Heart left ventricle (tissue), 13 donors: Measurements from ENCODE around the gene SSBP4.

Source experiments
- CTCF ChIP-seq, 12 donors: fragments of 200-600 bp; sonication (generic) in 4 of 12; IDR thresholded peaks; one replicate each; pipeline versions ENCODE4 v1.5.0 to v1.8.0; 2018 to 2022; ENCODE audit warnings: antibody characterized with exemption in 12 of 12, mild to moderate bottlenecking in 5 of 12
- POLR2A ChIP-seq, 2 donors: fragments of 450-650 bp; IDR thresholded peaks; one replicate each; pipeline ENCODE4 v1.6.1; 2017; ENCODE audit warnings: antibody characterized with exemption in 2 of 2, mild to moderate bottlenecking in 2 of 2, moderate library complexity in 2 of 2
- donor health status: ischemic (EF 13 %, LVEDD 7.1; RV severe dilation, severe dysfunction).
- donor health status: DM: no; HTN: yes; CAD: no.
- donor health status: DM: no; HTN: no; CAD: no.
- donor health status: ischemic (EF 25% LVEDD 6.9; RV normal size, moderate dysfunction).
- donor health status: ischemic (EF 25% LVEDD 5.7; RV mildly dilated, moderate dysfunction).
- donor health status: ischemic (EF 35%, LVEDD 5.7; RV mildly dilated, moderate dysfunction).
- donor health status: nonischemic (EF 11% LVEDD 7.7; RV severe dilation, severe dysfunction).
- donor health status: DM: yes; HTN: yes; CAD: no.
- donor health status: PGD.
- donor health status: ischemic (EF 29% LVEDD 5.4; RV normal size, mild dysfunction).
- donor health status: nonischemic (EF 23%, LVEDD 6.1; RV moderate dilation, normal function).

- TF ChIP-seq POLR2A (IDR thresholded peaks at IDR 0.05) (no peak), CTCF (IDR thresholded peaks at IDR 0.05) (peak; percentile 96 to 99 (median 98))
Measured at GRCh38 chr19:18450931-18451836, 32.0 kb downstream of the SSBP4 start.
